Calu3 (cell line): Measurements from ENCODE around the gene TMEM242. TPM values are rescaled to one million over a fixed set of nuclear protein-coding genes. Genes with fewer than 3 reads are reported as not detected.

Source experiments
- BruUV-seq: library from RNA; stranded (reverse); fragments of 400-500 nt; replicated peaks from 2 replicates; lab custom pipeline; 2021; lab: Mats Ljungman, UMichigan
- CTCF ChIA-PET: fragments of 300-600 bp; sonication (Branson Sonifier 250); formaldehyde crosslinking; loops from one replicate; lab custom pipeline; 2022; ENCODE audit warnings: antibody characterized with exemption; lab: Charles Lee
- DNase-seq: peaks from one replicate; pipeline ENCODE4 v3.0.0; 2022
- H3K27ac Mint-ChIP-seq: one replicate; pipeline ENCODE4 v1.8.0; 2022; ENCODE audit warnings: mixed read lengths; ENCODE audit not compliant: unreplicated experiment
- H3K27me3 Mint-ChIP-seq: one replicate; pipeline ENCODE4 v1.8.0; 2022; ENCODE audit warnings: mixed read lengths; ENCODE audit not compliant: unreplicated experiment
- H3K36me3 Mint-ChIP-seq: one replicate; pipeline ENCODE4 v1.8.0; 2022; ENCODE audit warnings: mild to moderate bottlenecking, moderate library complexity, mixed read lengths; ENCODE audit not compliant: insufficient read depth, unreplicated experiment
- H3K4me1 Mint-ChIP-seq: one replicate; pipeline ENCODE4 v1.8.0; 2022; ENCODE audit warnings: mild to moderate bottlenecking, low read depth, mixed read lengths; ENCODE audit not compliant: unreplicated experiment
- H3K4me3 Mint-ChIP-seq: one replicate; pipeline ENCODE4 v1.8.0; 2022; ENCODE audit warnings: mild to moderate bottlenecking, low read depth, moderate library complexity, mixed read lengths; ENCODE audit not compliant: unreplicated experiment
- H3K9me3 Mint-ChIP-seq: one replicate; pipeline ENCODE4 v1.8.0; 2022; ENCODE audit warnings: low read depth, mixed read lengths; ENCODE audit not compliant: unreplicated experiment
- intact Hi-C: fragments of 100-400 bp; cut with micrococcal nuclease; formaldehyde crosslinking; loops from one replicate; pipeline ENCODE4 v1.10.0; 2022; ENCODE audit not compliant: unreplicated experiment
- total RNA-seq: library from RNA; stranded (reverse); gene quantifications from 2 replicates; pipeline ENCODE4 v1.2.3, GENCODE V29; 2022
- TF ChIP-seq, protein P1 (sequence below): fragments of 200-600 bp; IDR thresholded peaks from one replicate; pipeline ENCODE4 v1.8.0; 2022; ENCODE audit warnings: antibody characterized with exemption; ENCODE audit not compliant: unreplicated experiment

Gene TMEM242
- total RNA-seq, 1 experiment from 2014 or later = 7.9 TPM

DNA sequence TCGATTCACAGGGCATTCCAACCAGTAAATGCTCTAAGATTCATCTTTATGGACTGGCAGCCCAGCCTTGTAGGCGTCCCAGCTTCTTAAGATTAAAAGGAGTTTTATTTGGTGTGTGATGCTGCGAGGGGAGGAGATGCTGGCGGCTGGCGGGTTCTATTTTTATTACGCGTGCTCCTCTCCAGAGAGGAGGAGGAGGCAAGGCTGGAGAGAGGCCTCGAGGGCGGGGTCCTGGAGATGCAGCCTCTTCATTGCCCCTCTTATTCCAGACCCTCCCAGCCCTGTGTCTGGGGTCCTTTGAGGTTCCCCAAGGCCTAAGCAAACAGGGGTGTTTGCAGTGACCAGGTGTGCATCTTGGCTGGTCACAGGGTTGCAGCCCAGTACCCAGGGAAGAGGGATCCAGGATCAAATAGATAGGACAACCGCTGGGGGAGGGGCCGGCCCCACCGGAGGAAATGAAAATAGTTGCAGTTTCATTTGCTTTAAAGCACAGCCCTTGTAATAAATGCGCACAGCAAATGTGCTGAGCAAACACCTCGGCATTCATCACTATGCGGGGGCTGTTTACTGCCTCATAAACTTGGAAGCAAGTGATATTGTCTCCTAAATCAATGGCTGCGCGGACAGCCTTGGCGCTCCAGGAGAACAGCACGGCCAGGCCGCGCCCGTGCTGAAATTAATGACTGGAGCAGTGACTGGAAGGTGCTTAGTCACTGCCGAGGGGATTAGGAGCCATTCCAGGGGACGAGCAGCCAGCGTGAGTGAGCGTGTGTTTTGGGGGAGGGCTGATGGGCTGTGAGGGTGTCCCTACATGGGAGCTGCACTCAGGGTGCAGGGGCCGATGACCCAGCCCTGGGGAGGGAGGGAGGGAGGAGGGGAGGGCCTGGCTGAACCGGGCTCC, 83.0 kb downstream of the TMEM242 start:
- H3K36me3 Mint-ChIP-seq = peaks cover 6% of the 10 kb centered on the region
- intact Hi-C loops = no loop called here
- DNase-seq = peak; percentile 29
- H3K27ac Mint-ChIP-seq = peak overlapping the region; percentile 80
- H3K4me1 Mint-ChIP-seq = peaks cover 15% of the 10 kb centered on the region
- CTCF ChIA-PET = no interaction called here
- peak overlapping the region; percentile 48 for H3K4me3 Mint-ChIP-seq
- BruUV-seq = no TSS peak
- TF ChIP-seq, protein P1, sequence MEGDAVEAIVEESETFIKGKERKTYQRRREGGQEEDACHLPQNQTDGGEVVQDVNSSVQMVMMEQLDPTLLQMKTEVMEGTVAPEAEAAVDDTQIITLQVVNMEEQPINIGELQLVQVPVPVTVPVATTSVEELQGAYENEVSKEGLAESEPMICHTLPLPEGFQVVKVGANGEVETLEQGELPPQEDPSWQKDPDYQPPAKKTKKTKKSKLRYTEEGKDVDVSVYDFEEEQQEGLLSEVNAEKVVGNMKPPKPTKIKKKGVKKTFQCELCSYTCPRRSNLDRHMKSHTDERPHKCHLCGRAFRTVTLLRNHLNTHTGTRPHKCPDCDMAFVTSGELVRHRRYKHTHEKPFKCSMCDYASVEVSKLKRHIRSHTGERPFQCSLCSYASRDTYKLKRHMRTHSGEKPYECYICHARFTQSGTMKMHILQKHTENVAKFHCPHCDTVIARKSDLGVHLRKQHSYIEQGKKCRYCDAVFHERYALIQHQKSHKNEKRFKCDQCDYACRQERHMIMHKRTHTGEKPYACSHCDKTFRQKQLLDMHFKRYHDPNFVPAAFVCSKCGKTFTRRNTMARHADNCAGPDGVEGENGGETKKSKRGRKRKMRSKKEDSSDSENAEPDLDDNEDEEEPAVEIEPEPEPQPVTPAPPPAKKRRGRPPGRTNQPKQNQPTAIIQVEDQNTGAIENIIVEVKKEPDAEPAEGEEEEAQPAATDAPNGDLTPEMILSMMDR = no peak
- no peaks in the 10 kb centered on the region for H3K27me3 Mint-ChIP-seq
- H3K9me3 Mint-ChIP-seq = peaks cover 3% of the 10 kb centered on the region

DNA sequence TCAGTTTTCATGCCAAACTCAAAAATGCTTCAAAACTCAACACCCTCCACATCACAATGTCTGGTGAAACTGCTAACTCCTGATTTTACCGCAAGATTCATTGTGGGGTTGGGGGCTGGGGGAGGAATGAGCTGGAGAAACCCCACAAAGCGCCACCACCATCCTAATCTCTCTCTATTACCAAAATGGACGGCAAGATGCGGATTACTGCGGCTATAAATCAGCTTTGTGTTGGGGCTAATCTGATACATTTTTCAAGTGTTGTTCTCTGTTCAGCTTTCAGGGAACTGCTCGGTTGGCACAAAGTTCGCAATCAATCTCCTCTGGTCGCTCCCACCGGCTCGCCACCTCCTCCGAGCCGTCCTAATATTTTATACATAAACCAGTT, 83.7 kb downstream of the TMEM242 start:
- peaks cover 15% of the 10 kb centered on the region for H3K4me1 Mint-ChIP-seq
- H3K36me3 Mint-ChIP-seq = peaks cover 6% of the 10 kb centered on the region
- H3K9me3 Mint-ChIP-seq = peaks cover 3% of the 10 kb centered on the region
- H3K27me3 Mint-ChIP-seq = no peaks in the 10 kb centered on the region
- TF ChIP-seq, protein P1 = no peak
- no TSS peak for BruUV-seq
- intact Hi-C loops = no loop called here
- no peak overlapping the region for H3K27ac Mint-ChIP-seq
- CTCF ChIA-PET = no interaction called here
- DNase-seq = no peak
- H3K4me3 Mint-ChIP-seq = no peak overlapping the region

Other genes starting within 250 kb of the TMEM242 start
- 17.3 and 18.6 TPM in 2 replicates for gene ZDHHC14, start 57.7 kb upstream of the TMEM242 start, total RNA-seq